ENCODE data around the gene ADAMTSL1.

ADAMTSL1 gene, protein sequence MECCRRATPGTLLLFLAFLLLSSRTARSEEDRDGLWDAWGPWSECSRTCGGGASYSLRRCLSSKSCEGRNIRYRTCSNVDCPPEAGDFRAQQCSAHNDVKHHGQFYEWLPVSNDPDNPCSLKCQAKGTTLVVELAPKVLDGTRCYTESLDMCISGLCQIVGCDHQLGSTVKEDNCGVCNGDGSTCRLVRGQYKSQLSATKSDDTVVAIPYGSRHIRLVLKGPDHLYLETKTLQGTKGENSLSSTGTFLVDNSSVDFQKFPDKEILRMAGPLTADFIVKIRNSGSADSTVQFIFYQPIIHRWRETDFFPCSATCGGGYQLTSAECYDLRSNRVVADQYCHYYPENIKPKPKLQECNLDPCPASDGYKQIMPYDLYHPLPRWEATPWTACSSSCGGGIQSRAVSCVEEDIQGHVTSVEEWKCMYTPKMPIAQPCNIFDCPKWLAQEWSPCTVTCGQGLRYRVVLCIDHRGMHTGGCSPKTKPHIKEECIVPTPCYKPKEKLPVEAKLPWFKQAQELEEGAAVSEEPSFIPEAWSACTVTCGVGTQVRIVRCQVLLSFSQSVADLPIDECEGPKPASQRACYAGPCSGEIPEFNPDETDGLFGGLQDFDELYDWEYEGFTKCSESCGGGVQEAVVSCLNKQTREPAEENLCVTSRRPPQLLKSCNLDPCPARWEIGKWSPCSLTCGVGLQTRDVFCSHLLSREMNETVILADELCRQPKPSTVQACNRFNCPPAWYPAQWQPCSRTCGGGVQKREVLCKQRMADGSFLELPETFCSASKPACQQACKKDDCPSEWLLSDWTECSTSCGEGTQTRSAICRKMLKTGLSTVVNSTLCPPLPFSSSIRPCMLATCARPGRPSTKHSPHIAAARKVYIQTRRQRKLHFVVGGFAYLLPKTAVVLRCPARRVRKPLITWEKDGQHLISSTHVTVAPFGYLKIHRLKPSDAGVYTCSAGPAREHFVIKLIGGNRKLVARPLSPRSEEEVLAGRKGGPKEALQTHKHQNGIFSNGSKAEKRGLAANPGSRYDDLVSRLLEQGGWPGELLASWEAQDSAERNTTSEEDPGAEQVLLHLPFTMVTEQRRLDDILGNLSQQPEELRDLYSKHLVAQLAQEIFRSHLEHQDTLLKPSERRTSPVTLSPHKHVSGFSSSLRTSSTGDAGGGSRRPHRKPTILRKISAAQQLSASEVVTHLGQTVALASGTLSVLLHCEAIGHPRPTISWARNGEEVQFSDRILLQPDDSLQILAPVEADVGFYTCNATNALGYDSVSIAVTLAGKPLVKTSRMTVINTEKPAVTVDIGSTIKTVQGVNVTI (N-terminal part only)
- total RNA-seq, result 0.05 to 0.22 reads per million in 2 donors

DNA sequence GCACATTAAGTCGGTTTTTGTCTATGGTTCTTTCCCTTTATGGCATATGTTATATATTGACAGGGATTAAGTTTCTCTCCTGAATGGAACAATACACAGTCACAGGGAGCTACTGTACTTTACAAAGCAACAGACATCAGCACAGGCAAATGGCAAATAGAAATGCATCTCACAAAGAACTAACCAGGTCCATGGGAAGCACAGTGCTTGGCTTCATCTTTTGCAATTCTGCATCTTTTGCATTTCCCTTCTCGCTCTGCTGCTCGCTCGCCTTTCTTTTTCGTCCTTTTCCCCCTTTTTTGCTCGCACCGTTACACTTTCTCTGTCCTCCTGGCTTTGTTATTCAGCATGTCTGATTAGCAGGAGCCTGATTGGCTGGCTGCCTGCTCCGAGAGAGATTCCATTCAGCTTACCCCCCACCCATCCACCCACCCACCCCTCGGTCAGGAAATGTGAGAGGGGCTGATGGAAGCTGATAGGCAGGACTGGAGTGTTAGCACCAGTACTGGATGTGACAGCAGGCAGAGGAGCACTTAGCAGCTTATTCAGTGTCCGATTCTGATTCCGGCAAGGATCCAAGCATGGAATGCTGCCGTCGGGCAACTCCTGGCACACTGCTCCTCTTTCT lies at the start of gene ADAMTSL1:
TSS of gene ADAMTSL1 (plus strand) at position 502 of the 628 bp plus-strand sequence. CDS start at position 582, 80 bp downstream.
- DNase-seq, result no peak

DNA sequence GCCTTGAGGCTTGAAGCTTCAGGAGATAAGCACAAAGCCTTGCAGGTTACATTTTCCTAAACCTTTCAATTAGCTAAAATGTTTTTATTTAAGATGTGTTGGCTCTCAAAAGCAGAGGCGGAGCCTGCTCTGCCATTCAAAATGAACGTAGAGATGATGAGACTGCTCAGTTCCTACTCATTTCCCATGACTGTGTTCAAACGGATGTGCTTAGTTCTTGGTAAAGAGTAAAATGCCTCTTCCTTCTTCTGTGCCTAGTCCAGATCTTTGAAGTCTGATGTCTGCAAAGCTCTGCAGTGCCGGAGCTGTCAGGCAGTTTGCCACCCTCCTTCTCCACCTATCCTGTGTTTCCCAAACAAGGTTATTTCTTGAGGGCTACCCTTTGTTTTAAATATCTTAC lies 46.3 kb upstream of the ADAMTSL1 start:
- DNase-seq, result no peak

DNA sequence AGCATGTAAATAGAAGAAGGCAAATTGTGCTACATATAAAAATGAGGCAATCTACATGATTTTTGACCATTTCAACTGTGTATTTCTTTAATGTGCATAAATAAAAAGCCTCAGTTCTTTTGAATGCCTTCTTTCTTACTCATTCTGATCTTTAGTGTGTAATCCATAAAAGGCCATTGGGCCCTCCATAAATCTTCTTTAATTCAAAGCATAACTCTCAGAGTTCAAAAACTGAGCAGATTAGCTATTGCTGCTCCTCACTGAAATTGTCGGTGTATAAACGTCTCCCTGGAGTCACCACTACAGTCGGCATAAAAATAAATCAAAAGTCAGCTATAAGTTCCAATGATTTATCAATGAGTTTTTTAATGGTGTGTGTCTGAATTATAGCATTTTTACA lies 45.3 kb upstream of the ADAMTSL1 start:
- DNase-seq, result no peak

DNA sequence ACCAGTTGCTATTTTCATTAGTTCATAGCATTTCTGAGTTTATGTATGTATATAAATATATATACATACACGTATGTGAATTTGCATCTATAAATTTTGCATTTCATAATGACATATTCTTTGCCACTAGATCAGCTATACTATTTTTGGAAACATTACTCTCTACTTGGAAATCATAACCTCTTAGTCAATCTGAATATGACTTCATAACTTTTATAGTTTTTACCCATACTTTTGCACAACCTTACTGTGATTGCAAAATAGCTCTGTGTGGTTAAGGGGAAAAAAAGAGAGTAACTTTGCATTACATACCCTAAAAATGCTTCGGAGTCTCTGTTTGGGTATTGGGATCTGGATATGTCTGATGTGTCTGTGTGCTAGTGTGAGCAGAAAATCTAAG lies 44.9 kb upstream of the ADAMTSL1 start:
- DNase-seq, result no peak

DNA sequence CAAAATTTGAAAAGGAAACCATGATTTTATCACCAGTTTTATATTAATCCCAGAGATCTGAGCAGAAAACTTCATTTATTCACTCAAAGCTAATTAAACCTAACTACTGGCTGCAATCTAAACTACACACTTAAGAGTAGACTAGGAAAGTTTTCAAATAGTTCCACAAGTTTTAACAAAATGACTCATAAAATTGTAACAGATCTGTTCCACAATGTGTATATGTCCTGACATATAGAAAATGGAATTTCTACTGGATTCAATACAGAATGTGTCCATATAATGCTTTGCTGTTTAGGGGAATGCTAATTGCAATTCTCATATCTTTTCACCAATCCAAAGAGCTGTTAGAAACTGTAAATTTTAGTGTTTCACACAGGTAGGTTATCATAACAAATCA lies 40.3 kb upstream of the ADAMTSL1 start:
- DNase-seq, result no peak

DNA sequence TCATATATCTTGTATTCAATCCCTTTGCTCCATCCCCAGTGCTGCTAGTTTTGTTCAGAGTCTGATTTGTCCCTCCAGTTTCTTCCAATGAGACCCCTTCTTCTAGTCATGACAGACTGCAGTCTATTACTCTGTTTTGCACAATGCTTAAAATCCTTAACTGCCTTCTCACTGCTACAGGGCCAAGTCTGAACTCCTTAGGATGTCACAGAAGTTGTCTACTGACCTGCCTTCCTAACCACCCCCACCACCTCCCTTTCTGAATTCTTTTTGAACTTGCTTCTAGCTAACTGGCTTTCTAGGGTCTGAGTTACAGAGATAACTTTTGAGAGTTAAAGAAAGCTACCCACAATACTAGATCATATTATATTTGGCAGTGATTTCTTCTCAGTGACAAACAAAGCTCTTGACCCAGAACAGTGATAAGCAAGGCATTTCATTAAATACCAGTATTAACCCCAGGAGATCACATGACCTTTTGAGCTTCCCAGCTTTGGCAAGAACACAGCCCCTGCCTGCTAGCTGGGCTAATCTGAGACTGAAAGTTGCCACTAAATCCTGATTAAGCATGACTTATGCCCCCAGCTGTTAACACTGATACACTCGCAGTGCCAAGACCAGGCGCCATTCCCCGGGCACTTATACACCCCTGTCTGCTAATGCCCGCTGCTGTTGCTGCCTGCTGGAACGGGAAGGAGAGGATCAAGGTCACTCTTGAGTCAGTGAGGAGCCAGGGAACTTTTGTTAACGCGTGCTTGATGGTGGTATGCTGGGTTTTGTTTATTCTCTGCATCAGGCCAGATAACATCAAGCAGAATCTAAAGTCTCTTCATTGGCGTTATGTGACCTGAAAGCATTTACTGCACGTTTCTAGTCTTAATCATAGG lies 36.4 kb upstream of the ADAMTSL1 start:
- no peak for DNase-seq

DNA sequence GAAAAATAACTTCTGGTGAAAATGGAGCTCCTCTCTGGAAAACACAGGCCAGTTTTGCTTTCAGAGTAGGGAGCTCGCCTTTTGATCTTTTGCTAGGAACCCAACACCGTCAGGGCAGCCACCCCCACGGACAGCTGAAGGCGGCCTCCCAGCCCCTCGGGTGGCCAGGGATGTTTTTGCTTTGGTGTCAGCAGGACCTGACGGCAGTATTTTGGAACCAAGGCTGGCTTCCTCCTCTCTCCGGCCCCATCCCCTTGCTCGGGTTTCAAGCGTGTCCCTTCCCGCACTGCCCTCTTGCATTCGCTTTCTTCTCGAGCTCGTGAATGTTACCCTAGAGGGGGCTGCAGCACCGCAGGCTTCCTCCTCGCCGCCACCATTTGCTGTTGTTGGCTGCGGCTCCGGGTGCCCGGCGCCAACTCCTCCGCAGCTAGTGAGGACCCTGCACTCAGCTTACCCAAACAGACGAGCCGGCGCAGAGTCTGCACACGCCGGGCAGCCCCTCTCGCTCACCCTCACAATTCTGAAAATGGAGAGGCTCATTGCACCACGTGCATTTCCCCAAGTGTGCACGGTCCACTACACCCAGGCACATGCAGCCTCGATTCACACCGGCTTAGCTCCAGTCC lies 35.5 kb upstream of the ADAMTSL1 start:
- no peak for DNase-seq

DNA sequence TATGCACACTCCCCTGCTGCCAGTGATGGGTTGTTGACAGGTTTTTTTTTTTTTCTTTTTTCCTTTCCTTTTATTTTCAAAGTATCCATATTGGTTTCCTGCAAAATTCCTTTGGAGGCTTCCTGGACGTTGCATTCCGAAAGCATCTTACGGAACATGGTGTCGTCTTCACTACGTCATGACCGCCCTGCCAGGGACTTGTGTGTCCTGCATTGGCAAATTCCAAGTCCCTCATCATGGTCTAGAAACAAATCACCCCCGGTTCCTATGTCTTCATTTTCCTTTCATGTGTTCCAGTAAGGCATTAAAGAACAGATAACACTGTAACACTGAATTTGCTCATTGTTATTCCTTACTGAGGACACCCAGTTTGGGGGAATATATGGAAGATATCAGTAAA lies 35.0 kb upstream of the ADAMTSL1 start:
- DNase-seq, result no peak

DNA sequence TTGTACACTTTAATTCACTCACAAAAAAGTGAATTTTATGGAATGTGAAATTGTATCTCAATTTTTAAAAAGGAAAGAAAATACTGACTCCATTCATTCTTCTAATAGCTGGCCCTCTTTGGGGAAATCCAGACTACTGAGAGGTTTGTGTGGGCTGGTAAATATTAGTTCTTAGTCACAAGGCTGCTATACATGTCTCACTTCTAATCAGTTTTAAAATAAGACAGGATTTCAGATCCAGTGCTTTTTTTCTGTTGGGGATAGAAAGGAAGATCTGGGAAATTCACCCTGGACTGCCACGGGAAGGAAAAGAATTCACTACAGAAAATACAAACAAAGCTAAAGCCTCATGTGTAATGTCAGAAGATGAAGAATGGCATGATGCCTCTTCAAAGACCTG lies 32.7 kb upstream of the ADAMTSL1 start:
- no peak for DNase-seq

DNA sequence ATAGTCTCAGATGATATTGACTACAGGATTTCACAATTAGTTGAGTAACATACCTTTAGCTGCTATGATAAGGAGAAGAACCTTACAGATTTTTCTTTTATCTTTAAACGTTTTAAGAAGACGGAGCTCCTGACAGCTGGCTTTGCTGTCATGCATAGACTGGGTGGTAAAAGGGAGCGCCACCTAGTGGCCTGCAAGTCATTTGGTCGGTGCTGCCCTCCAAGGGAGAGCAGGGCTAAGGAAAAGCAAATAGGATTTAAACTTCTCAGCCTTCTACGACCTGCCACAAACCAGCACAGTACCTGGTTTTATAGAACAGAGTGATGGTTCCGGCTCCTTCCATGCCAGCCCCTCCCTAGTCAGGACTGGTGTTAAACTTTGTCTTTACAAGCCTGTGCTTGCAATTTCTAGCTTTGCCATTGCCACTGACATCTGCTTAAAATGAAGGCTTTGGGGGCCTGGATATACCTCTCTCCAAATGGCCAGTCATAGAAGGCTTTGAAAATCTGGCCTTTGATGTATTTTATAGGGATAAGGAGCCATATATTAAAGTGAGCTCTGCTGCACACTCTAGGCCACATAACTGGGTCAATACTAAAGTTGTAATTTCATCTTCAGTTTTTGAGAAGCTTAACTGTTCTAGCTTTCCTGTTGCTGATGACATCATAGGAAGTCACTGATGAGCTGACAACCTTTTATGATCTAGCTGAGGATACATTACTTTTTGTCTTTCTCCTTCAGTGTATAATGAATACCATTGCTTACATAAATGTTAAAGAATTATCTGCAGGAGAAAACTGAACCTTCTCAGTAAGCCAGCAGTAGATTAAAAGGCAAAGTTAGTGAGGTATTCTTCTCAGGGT lies 31.1 kb upstream of the ADAMTSL1 start:
- DNase-seq, result no peak

DNA sequence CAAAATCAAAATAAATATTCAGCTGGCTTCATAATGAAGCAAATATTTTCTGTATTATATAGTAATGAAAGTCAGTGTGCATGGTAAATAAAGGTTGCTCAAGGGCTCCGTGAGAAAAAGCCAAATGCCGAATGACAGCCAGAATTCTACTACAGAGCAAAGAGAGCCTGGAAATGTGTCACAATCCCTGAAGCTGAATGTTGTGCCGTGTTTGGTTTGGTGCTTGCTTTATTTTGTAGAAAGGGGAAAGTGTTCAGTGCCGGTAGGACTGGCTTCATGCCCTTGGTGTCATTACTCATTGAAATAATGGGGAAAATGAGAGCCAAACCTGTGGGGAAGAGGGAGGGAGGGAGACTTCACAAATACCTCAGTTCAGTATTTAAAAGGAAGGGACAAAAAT lies 26.8 kb upstream of the ADAMTSL1 start:
- no peak for DNase-seq

DNA sequence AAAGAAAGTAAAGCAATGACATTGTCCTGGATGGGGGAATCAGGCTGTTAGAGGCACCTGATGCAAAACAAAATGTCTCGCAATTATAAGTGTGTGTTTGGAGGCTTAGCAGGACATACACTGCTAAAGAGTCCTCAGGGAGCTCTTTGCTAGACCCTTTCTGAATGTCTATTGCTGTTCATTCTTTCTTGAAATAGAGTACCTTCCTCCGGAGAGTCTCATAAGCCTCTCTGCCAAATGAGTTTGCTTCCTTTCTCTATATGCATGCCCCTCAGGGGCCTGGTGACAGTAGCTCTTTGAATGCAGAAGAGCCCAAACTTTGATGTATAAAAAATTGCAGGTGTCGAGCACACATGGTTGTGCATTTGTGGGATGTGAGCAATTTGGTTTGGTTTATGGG lies 26.4 kb upstream of the ADAMTSL1 start:
- no peak for DNase-seq

DNA sequence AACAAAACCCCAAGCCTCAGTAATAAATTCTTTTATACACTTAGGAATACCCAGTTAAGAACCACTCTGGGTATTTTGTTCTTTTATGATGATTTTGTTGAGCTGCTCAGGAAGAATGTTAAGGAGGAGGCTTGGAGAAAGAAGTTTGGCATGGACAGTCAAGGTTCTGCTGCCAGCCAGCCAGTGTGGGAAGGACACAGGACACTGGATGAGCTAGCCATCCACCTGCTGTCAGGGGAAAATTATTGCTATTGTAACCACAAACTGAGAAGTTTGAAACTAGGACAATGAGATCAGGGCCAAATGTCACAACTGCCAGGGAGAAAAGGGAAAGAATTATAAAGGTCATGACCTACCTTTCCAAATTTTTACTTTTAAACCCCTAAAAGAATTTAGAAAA lies 25.9 kb upstream of the ADAMTSL1 start:
- DNase-seq, result no peak

DNA sequence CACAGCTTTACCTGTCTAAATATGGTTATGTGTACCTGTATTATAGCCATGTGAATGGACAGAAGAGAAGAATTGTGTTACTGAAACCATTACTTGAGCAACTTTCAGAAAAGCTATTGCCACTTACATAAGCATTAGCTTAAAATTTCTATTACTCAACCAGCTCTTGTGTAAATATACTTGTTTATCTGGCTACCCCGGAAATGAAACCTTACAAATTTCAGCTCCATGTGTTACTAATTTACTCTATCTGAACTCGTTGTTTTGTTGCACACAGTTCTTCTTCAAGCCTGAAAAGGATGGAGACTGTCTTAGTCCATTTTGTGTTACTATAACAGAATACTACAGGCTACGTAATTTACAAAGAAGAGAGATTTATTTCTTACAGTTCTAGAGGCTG lies 22.5 kb upstream of the ADAMTSL1 start:
- DNase-seq, result no peak

DNA sequence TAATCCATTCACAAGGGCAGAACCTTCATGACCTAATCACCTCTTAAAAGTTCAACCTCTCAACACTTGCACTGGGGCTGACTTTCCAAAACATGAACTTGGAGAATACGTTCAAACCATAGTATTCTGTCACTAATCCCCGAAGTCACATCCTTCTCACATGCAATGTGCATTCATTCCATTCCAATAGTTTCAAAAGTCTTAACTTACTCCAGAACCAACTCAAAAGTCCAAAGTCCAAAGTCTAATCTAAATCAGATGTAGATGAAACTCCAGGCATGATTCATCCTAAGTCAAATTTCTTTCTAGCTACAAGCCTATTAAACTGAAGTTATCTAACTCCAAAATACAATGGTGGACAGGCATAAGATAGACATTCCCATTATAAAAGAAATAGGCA lies 21.7 kb upstream of the ADAMTSL1 start:
- no peak for DNase-seq

DNA sequence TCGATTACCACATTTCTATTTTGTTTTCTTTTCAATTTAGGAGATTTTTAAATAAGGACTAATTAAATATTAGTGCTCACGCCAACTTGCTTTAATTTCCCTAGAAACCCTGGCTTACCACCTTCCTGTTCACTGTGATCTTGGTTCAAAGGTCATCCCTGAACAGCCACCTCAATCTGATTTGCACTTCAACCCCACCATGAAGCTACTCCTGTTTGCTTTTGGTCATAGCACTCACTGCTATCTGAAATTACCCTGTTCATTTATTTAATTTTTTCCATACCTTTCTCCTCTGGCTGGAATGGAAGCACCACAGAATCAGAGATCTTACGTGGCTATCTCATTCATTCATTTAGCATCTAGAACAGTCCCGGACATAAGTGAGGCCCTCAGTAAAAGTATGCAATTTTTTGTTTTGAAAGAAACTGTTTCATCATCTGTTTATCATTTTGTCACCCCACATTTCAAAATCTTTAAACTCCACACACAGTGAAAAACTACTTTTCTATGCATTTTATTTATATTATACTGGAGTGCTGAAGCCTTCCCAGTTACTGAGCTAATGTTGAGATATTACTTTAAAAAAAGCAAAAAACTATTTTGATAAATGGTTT lies 17.2 kb upstream of the ADAMTSL1 start:
- no peak for DNase-seq

DNA sequence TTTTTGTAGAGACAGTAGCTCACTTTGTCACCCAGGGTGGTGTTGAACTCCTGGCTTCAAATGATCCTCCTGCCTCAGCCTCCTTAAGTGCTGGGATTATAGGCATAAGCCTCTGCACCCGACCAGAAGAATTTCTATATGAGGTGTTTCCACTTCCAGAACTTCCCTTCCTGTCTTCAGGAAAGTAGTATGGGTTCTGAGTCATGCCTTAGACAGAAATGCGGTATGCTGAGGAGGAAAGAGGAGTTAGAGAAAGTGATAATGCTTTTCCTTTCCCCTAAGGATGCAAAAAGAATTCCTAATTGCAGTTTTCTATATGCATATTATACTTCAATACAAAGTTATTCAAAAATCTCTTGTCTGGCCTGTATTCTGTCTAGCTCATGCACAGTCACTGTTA lies 16.4 kb upstream of the ADAMTSL1 start:
- no peak for DNase-seq

DNA sequence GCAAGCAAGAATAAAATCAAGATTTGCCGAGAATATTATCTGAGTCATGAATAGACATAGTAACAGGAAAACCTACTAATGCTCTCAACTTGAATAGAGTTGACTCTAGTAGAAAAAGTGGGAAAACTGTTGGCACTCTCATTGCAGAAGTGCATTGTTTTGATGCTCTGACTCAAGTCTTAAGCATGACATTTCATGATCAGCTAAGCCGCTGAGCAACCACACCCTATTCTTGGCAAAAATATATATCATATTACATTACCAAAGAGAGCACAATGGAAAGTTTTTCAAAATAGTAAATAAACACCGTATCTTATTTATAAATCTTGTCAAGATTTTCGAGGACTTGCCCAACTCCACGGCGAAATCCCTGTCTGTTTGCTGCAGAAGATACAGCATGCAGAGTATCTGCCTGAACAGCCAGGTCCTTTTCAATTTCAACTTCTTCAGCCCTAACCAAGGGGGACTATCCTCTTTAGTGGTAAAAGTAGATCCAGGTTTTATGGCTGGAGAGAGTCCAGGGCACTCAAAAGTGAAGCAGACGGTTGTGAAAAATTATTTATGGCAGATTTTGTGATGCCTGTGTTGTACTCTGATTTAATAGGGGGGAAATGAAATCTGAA lies 13.9 kb upstream of the ADAMTSL1 start:
- DNase-seq, result no peak

DNA sequence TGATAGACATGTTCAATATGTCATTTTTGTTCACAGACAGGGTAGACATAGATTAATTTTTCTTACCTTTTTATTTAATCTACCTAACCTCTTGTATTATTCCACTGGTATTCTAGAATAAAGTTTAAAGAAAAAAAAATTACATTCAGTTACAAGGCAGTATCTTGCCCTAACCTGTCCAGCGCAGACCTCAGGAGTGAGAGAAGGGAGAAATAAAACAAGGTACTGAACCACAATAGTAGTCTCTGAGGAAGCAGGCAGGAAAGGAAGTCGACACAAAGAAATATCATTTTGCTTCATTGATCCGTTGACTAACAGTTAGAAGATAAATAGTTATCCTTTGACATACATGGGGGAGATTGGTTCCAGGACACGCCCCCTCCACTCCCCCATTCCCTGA lies 12.5 kb upstream of the ADAMTSL1 start:
- no peak for DNase-seq
